ENCODE data around the gene STAG1.
"Not testable (repeated sequence)": the region's sequence is repeated elsewhere in the genome, so short reads cannot be mapped to it uniquely, and the experiment has no call there.

The STAG1 gene

DNA sequence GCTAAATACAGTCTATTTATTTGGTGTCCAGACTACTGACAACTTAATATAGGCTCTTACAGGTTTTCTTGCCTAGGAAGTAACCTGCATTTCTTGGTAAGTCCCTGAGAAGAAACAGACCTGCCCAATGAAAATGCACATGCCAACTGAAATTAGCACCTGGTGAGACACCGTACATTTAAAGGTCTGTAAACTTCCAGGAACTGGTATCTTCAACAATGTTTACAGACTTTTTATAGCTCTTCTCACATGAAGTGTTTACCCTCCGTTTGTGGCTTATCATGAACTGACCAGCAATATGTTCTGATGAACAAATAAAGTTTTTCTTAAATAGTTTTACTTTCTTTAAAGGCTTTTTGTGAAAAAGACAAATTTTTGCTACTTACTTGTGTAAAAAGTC, 408.7 kb downstream of the STAG1 start:
- peaks cover 7% of the 10 kb centered on the region for H3K4me1 ChIP-seq (ENCODE audit: insufficient read depth, low read length)
- H3K9ac ChIP-seq (ENCODE audit: low read length) = no peak overlapping the region
- no peak overlapping the region for H3K4me3 ChIP-seq (ENCODE audit: low read depth in 1 of 2, low read length in 2 of 2)
- no peak overlapping the region for H3K27ac ChIP-seq (ENCODE audit: low read depth, low read length)
- no peaks in the 10 kb centered on the region for H3K9me3 ChIP-seq (ENCODE audit: low read length)
- H3K27me3 ChIP-seq (ENCODE audit: control insufficient read depth in 1 of 2, insufficient read depth in 2 of 2, low read length in 2 of 2) = no peaks in the 10 kb centered on the region
- peaks cover 8% of the 10 kb centered on the region for H3K36me3 ChIP-seq (ENCODE audit: insufficient read depth, low read length)

DNA sequence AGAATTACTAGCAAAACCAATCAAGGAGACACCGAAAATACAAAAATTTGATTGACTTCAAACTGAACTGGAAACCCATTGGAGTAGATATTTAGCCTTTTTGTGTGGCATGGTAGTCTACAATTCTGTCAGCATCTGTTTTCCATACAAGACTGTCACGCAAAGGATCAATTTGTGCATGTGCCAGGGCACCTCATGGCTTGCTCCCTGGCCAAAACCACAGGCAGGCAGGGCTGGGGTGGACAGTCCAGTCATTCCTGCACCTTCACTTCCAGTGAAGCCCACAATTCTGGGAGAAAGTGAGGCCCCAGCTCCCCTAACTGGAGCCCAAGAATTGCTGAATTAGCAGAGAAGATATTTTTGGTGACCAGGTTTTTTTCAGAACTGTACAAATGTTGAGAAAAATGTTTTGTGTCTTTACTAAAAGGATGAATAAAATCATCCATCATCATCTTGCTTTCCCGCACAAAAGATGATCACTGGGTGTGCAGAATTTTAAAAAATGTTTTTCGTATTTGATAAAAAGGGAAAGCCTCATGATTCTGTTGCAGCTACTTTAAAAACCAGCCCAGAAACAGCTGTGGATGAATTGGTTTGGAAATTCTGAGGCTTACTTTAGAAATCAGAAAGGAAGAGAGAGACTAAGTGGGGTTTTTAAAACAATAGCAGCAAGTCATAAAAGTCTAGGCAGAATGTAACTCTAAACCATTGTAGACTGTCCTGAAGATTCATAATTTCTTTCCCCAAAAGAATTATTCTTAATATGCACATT, 415.7 kb downstream of the STAG1 start:
- Histone ChIP-seq H3K27me3 (ENCODE audit: control insufficient read depth in 1 of 2, insufficient read depth in 2 of 2, low read length in 2 of 2) (no peaks in the 10 kb centered on the region), H3K27ac (ENCODE audit: low read depth, low read length) (no peak overlapping the region), H3K4me1 (ENCODE audit: insufficient read depth, low read length) (no peaks in the 10 kb centered on the region), H3K4me3 (ENCODE audit: low read depth in 1 of 2, low read length in 2 of 2) (no peak overlapping the region), H3K36me3 (ENCODE audit: insufficient read depth, low read length) (peaks cover 13% of the 10 kb centered on the region), H3K9me3 (ENCODE audit: low read length) (no peaks in the 10 kb centered on the region), H3K9ac (ENCODE audit: low read length) (no peak overlapping the region)

DNA sequence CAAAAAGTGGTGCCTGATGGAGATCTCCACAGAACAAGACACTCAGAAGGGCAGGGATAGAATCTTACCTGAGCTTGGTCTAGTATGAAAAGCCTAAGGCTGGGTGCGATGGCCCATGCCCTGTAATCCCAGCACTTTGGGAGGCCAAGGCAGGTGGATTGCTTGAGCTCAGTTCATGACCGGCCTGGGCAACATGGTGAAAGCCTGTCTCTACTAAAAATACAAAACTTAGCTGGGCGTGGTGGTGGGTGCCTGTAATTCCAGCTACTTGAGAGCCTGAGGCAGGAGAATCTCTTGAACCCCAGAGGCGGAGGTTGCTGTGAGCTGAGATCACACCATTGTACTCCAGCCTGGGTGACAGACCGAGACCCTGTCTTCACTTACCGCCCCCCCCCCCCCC, 417.5 kb downstream of the STAG1 start:
- not testable (repeated sequence) for H3K4me3 ChIP-seq (ENCODE audit: low read depth in 1 of 2, low read length in 2 of 2); H3K9ac ChIP-seq (ENCODE audit: low read length); H3K27me3 ChIP-seq (ENCODE audit: control insufficient read depth in 1 of 2, insufficient read depth in 2 of 2, low read length in 2 of 2); H3K27ac ChIP-seq (ENCODE audit: low read depth, low read length); H3K9me3 ChIP-seq (ENCODE audit: low read length); H3K4me1 ChIP-seq (ENCODE audit: insufficient read depth, low read length)
- H3K36me3 ChIP-seq (ENCODE audit: insufficient read depth, low read length) = peaks cover 10% of the 10 kb centered on the region

DNA sequence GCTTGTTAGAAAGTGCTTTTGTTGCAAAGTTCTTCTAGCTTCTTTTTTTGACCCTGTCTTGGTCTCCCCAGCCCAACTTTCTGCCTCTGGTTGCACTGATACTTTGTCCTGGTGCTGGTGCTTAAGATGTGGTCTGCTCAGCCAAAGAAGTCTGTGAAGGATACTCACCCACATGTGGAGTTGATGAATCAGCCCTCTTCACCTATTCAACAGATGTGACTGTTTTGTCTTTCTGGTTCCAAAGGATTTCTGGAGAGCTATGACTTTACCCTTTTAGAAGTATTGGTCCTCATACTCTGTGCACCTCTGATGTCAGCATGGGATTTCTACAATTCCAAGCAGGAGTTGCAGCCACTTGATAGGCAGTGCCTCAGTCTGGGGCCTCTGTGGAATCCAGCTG, 418.0 kb downstream of the STAG1 start:
- Histone ChIP-seq H3K9ac (ENCODE audit: low read length) (no peak overlapping the region), H3K27me3 (ENCODE audit: control insufficient read depth in 1 of 2, insufficient read depth in 2 of 2, low read length in 2 of 2) (no peaks in the 10 kb centered on the region), H3K4me1 (ENCODE audit: insufficient read depth, low read length) (no peaks in the 10 kb centered on the region), H3K27ac (ENCODE audit: low read depth, low read length) (no peak overlapping the region), H3K4me3 (ENCODE audit: low read depth in 1 of 2, low read length in 2 of 2) (no peak overlapping the region), H3K9me3 (ENCODE audit: low read length) (no peaks in the 10 kb centered on the region), H3K36me3 (ENCODE audit: insufficient read depth, low read length) (peaks cover 15% of the 10 kb centered on the region)

DNA sequence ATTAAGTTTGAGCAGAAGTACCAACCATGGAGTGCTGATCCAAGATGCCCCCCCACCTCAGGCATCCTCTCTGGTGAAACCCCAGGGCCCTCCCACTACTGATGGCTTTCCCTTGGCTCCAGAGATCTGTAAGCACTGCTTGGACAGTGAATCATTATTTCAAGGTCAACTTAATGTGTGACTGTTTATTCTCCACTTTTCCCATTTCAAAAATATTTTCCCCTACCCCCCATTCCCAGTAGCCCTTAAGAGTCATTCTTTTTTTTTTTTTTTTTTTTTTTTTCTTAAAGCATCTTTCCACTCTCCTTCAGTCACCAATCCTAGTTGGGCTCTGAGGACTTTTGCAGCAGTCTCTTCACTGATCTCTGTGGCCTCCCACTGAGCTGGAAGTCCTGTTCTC, 419.4 kb downstream of the STAG1 start:
- no peak overlapping the region for H3K27ac ChIP-seq (ENCODE audit: low read depth, low read length)
- no peaks in the 10 kb centered on the region for H3K4me1 ChIP-seq (ENCODE audit: insufficient read depth, low read length)
- no peak overlapping the region for H3K9ac ChIP-seq (ENCODE audit: low read length)
- H3K4me3 ChIP-seq (ENCODE audit: low read depth in 1 of 2, low read length in 2 of 2) = no peak overlapping the region
- no peaks in the 10 kb centered on the region for H3K27me3 ChIP-seq (ENCODE audit: control insufficient read depth in 1 of 2, insufficient read depth in 2 of 2, low read length in 2 of 2)
- no peaks in the 10 kb centered on the region for H3K9me3 ChIP-seq (ENCODE audit: low read length)
- peaks cover 30% of the 10 kb centered on the region for H3K36me3 ChIP-seq (ENCODE audit: insufficient read depth, low read length)

DNA sequence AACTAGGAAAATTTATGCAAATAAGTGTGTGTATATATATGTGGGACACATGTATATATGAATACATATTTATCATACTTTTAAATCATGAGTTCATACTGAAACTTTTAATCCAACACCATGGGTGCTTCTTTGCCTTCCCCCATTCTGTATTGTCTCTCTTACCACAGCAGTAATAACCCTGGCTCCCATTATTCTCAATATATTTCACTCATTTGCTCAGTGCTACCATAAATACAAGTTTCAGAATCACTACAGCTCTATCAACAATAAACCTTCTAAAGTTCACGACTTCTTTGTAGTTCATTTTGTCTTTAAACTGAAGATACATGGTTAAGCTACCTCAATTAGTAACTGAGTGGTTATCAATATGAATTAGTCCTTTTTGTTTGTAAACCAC, 419.9 kb downstream of the STAG1 start:
- Histone ChIP-seq H3K4me1 (ENCODE audit: insufficient read depth, low read length) (no peaks in the 10 kb centered on the region), H3K27me3 (ENCODE audit: control insufficient read depth in 1 of 2, insufficient read depth in 2 of 2, low read length in 2 of 2) (no peaks in the 10 kb centered on the region), H3K27ac (ENCODE audit: low read depth, low read length) (no peak overlapping the region), H3K9me3 (ENCODE audit: low read length) (no peaks in the 10 kb centered on the region), H3K9ac (ENCODE audit: low read length) (no peak overlapping the region), H3K36me3 (ENCODE audit: insufficient read depth, low read length) (peaks cover 34% of the 10 kb centered on the region), H3K4me3 (ENCODE audit: low read depth in 1 of 2, low read length in 2 of 2) (no peak overlapping the region)

DNA sequence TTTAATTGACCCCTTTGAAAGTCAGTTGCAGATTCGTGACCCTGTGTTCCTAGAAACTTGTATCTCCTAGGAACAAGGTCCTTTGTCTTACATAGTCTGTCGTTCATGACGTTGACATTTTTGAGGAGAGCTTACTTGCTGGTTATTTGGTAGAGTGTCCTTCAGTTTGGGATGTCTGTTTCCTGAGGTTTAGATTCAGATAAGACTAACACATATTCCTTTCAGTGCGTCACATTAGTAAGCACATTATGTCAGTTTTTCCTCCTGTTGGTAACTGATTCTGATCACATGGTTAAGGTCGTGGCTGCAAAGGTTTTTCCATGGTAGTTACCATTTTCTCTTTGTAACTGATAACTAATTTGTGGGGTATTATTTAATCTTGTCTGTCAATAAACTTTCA, 421.3 kb downstream of the STAG1 start:
- H3K4me1 ChIP-seq (ENCODE audit: insufficient read depth, low read length) = no peaks in the 10 kb centered on the region
- no peaks in the 10 kb centered on the region for H3K27me3 ChIP-seq (ENCODE audit: control insufficient read depth in 1 of 2, insufficient read depth in 2 of 2, low read length in 2 of 2)
- no peak overlapping the region for H3K4me3 ChIP-seq (ENCODE audit: low read depth in 1 of 2, low read length in 2 of 2)
- H3K36me3 ChIP-seq (ENCODE audit: insufficient read depth, low read length) = peaks cover 32% of the 10 kb centered on the region
- no peak overlapping the region for H3K27ac ChIP-seq (ENCODE audit: low read depth, low read length)
- no peaks in the 10 kb centered on the region for H3K9me3 ChIP-seq (ENCODE audit: low read length)
- no peak overlapping the region for H3K9ac ChIP-seq (ENCODE audit: low read length)

DNA sequence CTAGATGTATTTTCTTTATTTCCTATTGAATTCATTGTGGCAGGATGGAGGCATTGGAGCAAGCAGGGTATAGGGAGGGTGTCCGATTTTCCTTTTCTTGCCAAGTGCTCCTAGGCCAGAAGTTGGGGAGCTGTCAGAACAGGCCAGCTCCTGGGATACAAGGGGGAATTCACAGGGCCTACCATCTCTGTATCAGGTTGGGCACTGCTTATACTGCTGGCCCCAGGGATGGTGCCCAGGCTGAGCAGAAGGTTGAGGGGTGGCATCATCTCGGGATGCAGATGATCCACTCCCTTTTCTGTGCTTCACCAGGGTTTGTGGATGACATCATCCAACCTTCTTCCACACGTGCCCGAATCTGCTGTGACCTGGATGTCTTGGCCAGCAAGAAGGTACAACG, 422.6 kb downstream of the STAG1 start:
- no peak overlapping the region for H3K4me3 ChIP-seq (ENCODE audit: low read depth in 1 of 2, low read length in 2 of 2)
- H3K36me3 ChIP-seq (ENCODE audit: insufficient read depth, low read length) = peaks cover 29% of the 10 kb centered on the region
- H3K9ac ChIP-seq (ENCODE audit: low read length) = no peak overlapping the region
- H3K27me3 ChIP-seq (ENCODE audit: control insufficient read depth in 1 of 2, insufficient read depth in 2 of 2, low read length in 2 of 2) = no peaks in the 10 kb centered on the region
- H3K27ac ChIP-seq (ENCODE audit: low read depth, low read length) = no peak overlapping the region
- H3K4me1 ChIP-seq (ENCODE audit: insufficient read depth, low read length) = no peaks in the 10 kb centered on the region
- no peaks in the 10 kb centered on the region for H3K9me3 ChIP-seq (ENCODE audit: low read length)

DNA sequence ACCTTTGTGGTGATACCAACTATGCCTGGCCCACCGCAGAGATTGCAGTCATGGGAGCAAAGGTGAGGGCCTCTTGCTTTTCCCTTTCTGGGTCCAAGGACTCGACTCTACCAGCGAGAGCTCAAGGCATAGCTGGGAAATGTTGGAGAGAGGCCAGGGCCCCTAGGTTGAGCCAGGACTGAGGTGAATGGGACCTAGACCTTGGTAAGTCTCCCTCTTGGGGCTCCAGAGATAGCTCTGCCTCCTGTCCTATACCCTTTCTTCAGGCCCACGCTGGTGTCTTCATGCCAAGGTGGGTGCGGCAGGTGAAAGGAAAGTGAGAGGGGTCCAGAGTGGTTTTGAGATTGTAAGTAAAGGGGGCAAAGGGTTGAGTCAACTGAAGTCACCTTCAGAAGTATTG, 424.5 kb downstream of the STAG1 start:
- Histone ChIP-seq H3K36me3 (ENCODE audit: insufficient read depth, low read length) (peaks cover 29% of the 10 kb centered on the region), H3K9me3 (ENCODE audit: low read length) (no peaks in the 10 kb centered on the region), H3K4me1 (ENCODE audit: insufficient read depth, low read length) (no peaks in the 10 kb centered on the region), H3K9ac (ENCODE audit: low read length) (no peak overlapping the region), H3K27me3 (ENCODE audit: control insufficient read depth in 1 of 2, insufficient read depth in 2 of 2, low read length in 2 of 2) (no peaks in the 10 kb centered on the region), H3K4me3 (ENCODE audit: low read depth in 1 of 2, low read length in 2 of 2) (no peak overlapping the region), H3K27ac (ENCODE audit: low read depth, low read length) (no peak overlapping the region)

DNA sequence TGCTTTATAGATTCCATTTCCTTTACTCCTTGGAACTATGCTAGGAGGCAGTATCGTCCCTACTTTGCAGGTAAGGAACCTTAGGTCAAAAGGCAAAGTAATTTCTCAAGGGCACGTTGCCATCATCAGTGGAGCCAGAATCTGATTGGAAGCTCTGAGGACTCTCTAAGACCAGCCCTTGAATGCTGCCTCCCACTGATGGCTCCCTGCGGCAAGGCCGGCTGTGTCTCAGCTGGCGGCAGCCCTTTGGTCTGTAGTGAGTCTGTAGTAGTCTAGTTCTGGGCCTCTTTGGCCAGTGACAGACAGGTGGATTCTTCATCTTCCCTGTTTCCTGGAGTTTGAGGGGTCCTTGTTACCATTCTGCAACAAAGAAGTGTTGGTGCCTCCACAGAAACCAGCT, 425.9 kb downstream of the STAG1 start:
- Histone ChIP-seq H3K4me1 (ENCODE audit: insufficient read depth, low read length) (no peaks in the 10 kb centered on the region), H3K4me3 (ENCODE audit: low read depth in 1 of 2, low read length in 2 of 2) (no peak overlapping the region), H3K27ac (ENCODE audit: low read depth, low read length) (no peak overlapping the region), H3K27me3 (ENCODE audit: control insufficient read depth in 1 of 2, insufficient read depth in 2 of 2, low read length in 2 of 2) (no peaks in the 10 kb centered on the region), H3K9ac (ENCODE audit: low read length) (no peak overlapping the region), H3K36me3 (ENCODE audit: insufficient read depth, low read length) (peaks cover 29% of the 10 kb centered on the region), H3K9me3 (ENCODE audit: low read length) (peaks cover 2% of the 10 kb centered on the region)

DNA sequence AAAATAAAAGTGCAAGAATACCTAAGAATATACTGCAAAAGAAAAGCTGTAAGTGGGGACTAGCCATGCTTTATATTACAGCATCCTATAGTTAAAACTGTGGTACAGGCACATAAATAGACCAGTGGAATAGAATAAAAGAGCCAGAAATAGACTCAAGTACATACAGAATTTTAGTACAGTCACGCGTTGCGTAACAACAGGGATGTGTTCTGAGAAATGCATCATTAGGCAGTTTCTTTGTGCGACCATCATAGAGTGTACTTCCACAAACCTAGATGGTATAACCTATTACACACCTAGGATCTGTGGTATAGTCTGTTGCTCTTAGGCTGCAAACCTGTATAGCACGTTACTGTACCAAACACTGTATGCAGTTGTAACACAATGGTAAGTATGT, 440.2 kb downstream of the STAG1 start:
- Histone ChIP-seq H3K9me3 (ENCODE audit: low read length) (no peaks in the 10 kb centered on the region), H3K4me1 (ENCODE audit: insufficient read depth, low read length) (no peaks in the 10 kb centered on the region), H3K9ac (ENCODE audit: low read length) (no peak overlapping the region), H3K27me3 (ENCODE audit: control insufficient read depth in 1 of 2, insufficient read depth in 2 of 2, low read length in 2 of 2) (no peaks in the 10 kb centered on the region), H3K27ac (ENCODE audit: low read depth, low read length) (no peak overlapping the region), H3K4me3 (ENCODE audit: low read depth in 1 of 2, low read length in 2 of 2) (no peak overlapping the region), H3K36me3 (ENCODE audit: insufficient read depth, low read length) (no peaks in the 10 kb centered on the region)

DNA sequence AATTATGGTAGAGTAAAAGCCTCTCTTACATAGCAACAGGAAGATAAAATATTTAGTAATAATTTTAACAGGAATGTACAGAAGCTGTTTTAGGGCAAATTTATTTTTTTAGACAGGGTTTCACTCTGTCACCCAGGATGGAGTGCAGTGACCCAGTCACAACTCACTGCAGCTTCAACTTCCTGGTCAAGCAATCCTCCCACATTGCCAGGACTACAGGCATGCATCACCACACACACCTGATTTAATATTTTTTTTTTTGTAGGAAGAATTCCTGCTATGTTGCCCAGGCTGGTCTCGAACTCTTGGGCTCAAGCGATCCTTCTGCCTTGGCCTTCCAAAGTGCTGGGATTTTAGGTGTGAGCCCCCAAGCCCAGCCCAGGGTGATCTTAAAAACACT, 440.9 kb downstream of the STAG1 start:
- no peaks in the 10 kb centered on the region for H3K9me3 ChIP-seq (ENCODE audit: low read length)
- no peak overlapping the region for H3K27ac ChIP-seq (ENCODE audit: low read depth, low read length)
- no peaks in the 10 kb centered on the region for H3K27me3 ChIP-seq (ENCODE audit: control insufficient read depth in 1 of 2, insufficient read depth in 2 of 2, low read length in 2 of 2)
- no peak overlapping the region for H3K4me3 ChIP-seq (ENCODE audit: low read depth in 1 of 2, low read length in 2 of 2)
- H3K9ac ChIP-seq (ENCODE audit: low read length) = no peak overlapping the region
- H3K36me3 ChIP-seq (ENCODE audit: insufficient read depth, low read length) = no peaks in the 10 kb centered on the region
- no peaks in the 10 kb centered on the region for H3K4me1 ChIP-seq (ENCODE audit: insufficient read depth, low read length)

Data from muscle layer of colon (tissue), 2 donors.